CMK (cell line): ENCODE data around the gene CPXM2.

Source experiments
- DNase-seq: peaks from one replicate; pipeline ENCODE4 v3.0.0-alpha.2; 2010; ENCODE audit warnings: low read depth

The CPXM2 gene

GRCh38 chr10:123904834-123905409 lies 13.3 kb upstream of the CPXM2 start:
- DNase-seq: no peak

DNA sequence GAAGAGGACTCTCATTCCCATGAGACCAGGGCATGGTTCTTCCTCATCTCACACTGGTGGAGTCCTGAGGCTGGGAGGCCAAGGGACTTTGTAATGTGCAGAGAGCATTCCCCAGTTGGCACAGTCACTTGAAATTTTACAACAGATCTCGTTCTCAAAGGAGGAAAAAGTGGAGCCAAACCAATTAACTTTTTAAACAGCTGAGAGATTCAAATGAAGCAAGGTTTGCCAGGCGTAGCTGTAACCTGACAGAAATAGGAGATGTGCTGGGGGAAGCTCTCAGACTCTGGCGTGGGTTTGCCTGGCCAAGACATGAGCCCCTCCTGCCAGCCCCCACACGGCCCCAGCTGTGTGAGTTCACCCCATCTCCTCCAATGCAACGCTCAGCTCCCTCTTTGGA lies 12.0 kb upstream of the CPXM2 start:
- no peak for DNase-seq

DNA sequence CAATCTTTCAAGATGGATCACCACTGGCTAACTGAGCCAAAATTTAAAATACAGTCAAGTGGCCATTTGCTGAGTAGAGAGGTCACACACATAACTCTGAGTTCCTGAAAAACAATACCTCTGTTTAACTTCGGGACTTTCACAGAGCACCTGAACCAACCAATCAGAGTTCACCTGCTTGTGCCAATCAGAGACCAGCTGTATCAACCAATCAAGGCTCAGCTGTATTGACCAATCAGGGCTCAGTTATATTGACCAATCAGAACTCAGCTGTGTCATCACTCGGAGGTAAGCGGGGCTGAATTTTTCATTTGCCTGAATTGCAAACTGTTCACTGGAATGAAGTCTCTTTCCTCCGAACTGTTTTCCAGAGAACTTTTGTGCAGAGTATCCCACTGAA lies 10.0 kb upstream of the CPXM2 start:
- no peak for DNase-seq

DNA sequence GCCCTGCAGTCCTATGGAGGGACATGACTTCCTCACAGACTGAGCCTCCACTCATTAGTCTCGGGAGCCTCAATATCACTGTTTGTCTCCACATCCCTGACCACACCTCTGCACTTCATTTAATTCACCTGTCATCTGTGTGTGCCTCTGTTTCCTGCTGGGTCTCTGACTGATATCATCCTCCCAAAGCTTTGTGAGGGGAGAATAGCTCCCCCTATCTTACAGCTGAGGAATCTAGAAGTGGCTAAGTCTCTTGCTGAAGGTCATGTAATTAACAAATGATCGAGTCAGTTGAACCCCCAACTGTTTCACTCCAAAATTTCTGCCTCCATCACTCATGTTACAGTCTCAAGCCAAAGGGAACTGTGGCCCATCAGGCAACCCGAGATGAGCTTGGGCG lies 5.5 kb upstream of the CPXM2 start:
- DNase-seq: no peak

DNA sequence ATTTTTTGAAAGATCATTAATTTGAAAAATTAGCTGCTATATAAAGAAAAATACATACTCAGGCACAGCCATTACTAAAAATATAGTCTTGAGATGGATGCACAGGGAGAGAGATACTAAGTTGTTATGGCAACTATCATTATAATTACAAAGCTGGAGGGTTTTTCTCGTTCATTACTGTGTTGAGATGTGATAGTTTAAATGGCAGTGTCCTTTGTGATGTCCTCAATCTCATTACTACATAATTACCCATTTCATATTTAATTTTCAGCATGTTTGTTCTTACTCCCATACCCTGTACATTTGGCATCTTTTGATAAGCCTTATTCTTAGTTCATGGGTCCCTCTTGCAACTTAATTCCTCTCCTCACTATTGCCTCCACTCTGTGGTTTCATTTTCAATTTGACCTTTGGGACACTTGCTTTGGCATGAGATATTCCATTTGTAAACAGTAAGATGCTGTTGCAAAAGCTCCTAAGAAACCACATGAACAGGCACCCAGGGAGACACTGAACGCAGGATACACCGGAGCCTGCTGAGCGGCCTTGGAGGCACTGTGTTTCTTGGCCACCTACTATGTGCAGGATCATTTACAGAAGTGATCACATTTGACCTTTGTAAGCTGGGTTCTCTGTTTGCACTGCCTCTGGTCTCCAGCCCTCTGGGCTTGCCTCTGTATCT lies 4.8 kb upstream of the CPXM2 start:
- no peak for DNase-seq

DNA sequence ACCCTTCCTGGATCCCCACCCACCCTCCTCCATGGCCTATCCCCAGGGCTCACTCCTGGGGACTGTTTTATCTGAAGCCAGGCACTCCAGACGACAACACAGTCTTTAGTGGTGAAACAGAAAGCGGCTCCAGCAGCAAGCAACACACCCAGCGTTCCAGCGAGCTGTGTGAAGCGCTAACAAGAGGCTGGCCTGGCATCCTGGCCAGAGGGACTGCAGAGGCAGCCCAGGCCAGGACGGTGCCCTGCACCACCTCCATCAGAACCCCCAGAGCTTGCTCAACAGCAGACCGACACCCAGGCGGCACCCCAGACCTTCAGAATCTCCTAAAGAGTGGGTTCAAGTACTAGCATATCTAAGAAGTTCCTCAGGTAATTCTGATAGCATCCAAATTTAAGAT lies 2.0 kb upstream of the CPXM2 start:
- no peak for DNase-seq

DNA sequence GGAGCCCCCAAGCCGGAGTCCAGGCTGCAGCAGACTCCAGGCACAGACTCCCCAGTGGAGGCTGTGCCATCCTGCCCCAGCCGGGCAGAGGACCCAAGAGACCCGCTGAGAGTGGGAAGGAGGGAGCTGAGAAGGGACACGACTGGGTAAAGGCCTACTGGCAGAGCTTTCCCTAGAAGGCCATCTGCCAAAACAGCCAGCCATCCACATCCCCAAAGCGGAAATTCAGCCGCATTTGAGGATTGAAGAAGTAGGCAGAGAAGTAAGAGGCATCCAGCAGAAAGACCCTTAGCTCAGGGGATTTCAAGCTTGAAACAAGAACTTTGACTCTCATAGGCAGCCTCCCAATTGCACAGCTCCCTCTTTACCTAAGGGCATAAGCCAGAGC lies 857 bp downstream of the CPXM2 start:
- DNase-seq: no peak

DNA sequence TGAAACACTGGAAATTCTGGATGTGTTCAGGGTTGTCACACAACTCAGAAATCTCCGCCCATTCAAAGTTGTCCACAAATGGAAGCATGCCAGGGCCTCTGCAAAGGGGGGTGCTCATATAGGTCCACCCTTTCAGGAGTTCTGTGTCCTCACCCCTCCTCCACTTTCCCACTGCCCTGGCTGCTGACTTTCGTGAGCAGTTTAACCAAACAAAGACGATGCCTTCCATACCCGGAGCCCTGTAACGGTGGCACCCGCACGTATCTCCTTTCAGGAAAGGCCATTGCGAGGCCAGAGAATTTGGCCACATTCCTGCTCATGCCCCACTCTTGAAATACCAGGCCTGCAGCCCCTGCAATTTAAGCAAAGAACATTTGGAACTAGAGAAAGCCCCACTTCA lies 1.4 kb downstream of the CPXM2 start:
- no peak for DNase-seq

DNA sequence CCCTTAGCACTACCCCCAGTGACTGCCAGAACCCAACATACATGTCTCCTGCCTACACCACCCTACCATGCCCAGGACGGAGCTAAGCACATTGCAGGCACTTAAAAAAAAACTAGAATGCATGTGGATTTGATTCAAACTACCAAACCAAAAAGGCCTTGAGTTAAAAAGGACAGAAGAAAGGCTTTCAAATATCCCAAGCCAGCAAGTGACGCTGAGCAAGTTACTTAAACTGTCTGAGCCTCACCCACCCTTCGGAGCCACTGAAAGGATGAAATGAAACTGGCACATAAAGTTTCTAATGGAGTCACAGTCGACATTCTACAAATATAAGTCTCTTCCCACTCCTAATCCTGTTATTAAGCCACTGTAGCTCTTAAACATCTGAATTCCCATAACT lies 1.8 kb downstream of the CPXM2 start:
- DNase-seq: no peak

DNA sequence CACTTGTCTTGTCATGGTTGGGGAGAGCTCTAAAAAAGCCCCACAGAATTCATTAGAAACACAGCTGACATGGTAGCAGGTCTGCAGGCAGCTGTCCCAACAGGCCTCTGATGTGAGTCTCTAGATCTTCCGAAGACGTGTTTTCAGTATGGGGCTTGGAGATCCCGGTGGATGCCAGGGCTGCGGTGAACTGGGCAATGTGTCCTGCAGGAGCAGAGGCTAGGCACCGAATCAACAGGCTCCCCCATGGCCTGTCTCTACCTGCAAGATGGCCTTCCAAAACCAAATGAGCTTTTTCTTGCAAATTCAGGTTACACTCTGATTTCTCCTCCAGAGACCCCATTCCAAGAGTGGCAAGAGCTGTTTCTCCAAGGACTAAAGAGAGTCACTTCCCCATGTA lies 2.9 kb downstream of the CPXM2 start:
- DNase-seq: no peak

DNA sequence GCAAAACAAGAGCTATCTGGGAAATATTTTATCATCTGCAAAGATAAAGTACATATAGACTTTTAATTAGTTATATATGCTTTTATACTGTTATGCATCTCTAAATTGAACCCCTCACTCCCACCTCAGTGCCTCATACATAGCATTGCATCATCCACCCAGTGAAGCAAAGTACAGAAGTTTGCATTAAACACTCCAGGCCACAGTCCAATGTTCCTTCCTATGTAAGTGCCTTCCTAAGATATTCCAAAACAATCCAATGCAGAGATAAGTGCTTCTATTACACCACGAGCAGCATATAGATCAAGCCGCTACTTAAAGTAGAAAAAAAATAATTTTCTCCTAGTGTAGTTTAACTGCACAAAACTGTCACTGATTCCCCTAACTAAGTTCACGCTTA lies 3.4 kb downstream of the CPXM2 start:
- no peak for DNase-seq

DNA sequence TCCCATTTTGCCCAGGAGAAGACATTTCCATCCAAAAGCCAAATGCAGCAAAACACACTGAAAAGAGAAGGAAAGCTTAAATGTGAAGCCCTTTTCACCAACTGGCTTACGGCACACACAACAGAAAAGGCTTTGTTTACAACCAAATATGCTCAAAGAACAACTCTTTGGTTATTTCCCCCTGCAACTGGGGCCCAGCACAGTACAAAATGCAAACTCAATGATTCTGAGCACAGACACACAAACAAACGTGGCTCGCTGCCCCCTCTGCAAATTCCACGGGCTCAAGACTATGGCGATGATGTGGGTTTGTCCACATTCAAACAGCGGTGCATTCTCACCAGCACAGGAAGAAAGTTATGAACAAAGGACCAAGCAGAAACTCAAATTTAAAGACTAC lies 5.3 kb downstream of the CPXM2 start:
- no peak for DNase-seq

DNA sequence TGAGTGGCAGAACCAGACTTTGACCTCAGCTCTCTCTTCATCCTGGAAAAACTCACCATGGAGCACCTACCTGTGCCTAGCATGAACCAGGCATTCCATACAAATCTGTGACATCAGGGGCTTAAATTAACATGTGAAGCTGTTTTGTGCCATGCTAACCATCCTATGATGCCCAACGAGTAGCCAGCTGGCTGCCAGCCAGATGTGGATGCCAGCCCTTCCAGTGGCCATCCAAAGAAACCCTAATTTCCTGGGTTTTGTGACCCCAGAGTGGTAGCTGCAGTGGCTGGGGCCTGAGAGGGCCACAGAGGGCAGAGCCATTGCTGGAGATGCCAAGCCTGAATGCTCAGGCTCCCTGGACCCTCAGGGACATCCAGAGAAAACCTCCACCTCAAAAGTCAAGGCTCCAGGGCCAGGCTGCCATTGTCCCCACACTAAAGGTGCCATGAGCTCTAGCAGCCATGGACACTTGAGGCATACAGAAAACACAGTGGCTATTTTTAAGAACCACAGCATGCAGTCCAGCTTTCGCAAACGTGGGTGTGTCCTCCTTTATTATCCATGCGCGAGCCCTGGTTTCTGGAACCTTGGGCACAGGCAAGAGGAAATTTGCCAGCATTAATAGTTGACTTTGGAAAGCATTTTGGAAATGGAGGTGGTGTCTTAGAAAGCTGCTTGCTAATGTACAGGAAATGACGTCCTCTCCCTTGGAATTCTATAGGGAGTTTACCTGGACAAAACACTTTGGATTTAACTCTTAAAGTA lies 6.0 kb downstream of the CPXM2 start:
- no peak for DNase-seq

- no peak for DNase-seq
These were observed 6.7 kb downstream of the CPXM2 start for GRCh38 chr10:123884907-123885381.

GRCh38 chr10:123884351-123884906 lies 7.2 kb downstream of the CPXM2 start:
- DNase-seq: no peak

DNA sequence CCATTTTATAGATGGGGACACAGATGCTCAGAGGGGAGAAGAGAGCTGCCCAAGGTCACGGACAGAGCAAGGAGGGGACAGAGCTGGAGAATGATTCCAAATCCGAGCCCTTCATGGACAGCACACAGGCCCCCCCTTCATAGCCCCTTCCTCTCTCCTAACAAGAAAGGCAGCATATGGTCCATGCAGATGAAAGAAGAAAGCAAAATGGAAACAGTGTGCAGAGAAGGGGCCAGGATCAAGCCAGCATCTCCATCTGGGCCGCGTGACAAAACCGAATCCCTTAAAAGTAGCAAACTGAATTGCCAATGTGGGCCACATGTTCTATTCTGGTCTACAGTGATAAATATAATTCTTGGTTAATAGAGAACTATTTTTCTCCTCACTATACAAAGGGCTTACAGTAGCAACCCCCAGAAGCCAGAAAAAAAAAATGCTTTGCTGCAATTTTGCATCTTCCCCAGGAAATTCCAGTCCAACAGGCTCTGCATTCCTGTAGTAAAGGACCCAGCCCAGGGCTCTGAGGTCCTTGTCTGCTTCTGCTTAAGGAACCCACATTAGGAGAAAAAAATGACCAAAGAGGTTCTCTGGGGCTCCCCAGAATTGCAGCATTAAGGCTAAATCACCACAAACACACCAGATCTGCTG lies 7.8 kb downstream of the CPXM2 start:
- no peak for DNase-seq

GRCh38 chr10:123882681-123883445 lies 8.7 kb downstream of the CPXM2 start:
- DNase-seq: no peak

DNA sequence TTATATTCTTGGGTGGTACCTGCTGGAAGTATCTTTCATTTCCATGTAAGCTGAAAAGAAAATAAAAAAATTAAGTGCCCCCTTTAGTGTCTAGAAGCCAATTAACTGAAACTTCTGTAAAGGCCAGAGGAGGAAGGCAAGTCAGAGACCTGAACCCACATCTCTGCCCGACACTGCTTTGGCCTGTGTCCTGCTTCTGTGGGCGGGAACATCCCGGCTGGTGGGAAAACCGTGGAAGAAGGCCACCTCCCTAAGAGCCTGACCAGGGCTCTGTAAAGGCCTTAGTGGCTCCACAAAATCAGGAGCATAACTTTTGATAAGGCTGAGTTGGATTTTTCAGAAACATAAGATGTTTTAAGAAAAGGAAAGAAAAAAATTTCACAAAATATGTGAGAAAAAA lies 9.4 kb downstream of the CPXM2 start:
- DNase-seq: no peak

- DNase-seq: no peak
These were observed 11.9 kb downstream of the CPXM2 start for GRCh38 chr10:123879606-123880257.

DNA sequence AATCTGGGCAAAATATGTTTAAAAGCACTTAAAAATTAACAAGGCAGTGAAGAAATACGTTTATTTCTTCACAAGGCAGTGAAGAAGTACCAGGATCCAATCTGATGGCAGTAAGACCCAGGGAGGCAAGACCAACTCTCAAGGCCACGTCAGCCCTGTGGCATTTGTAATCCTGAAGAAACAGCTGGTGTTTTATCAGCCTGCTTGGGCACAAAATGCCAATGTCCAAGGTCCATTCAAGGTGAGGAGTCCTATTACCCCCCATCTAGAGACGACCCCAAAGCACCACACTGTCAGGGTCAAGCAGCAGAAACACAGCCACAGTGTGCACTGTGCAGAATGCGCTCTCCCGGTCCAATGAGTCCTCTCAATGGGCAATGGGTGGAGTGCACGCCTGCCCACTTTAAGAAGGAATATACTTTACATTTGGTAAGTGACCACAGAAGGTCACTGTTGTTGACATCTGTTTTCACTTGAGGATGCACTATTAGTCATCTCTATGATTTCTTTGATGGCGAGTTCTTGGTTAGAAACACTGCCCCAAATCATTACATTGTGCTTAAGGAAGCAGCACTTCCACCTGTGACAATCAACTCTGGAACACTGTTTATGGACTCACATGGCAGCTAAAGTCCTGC lies 12.8 kb downstream of the CPXM2 start:
- no peak for DNase-seq

- no peak for DNase-seq
These were observed 21.3 kb downstream of the CPXM2 start for GRCh38 chr10:123870260-123870659.
